ENCODE data around the gene GPR39. TPM values are rescaled to one million over a fixed set of nuclear protein-coding genes. Genes with fewer than 3 reads are reported as not detected.

Gene GPR39
- total RNA-seq, 2 donors from 2014 or later = 7.3 to 9.6 TPM

GRCh38 chr2:132595186-132595585 lies 178.6 kb downstream of the GPR39 start:
- intact Hi-C loops (cut with DNase I) = no loop called here
- Histone ChIP-seq H3K4me3 (no peak overlapping the region), H3K4me1 (no peaks in the 10 kb centered on the region), H3K27ac (no peak overlapping the region), H3K27me3 (no peaks in the 10 kb centered on the region), H3K9me3 (no peaks in the 10 kb centered on the region), H3K36me3 (replicated peaks in 1 of 2; ENCODE audit: insufficient read depth in 1 of 2, low read depth in 2 of 2) (no peaks in the 10 kb centered on the region)
- DNase-seq (no peak), ATAC-seq (no peak)
- 91 to 92% methylated on average over 6 of the region's 6 CpGs for WGBS, 2 donors
- TF ChIP-seq POLR2A (IDR thresholded peaks at IDR 0.05) = no peak
- no peak for TF ChIP-seq CTCF (IDR thresholded peaks at IDR 0.05)

- Histone ChIP-seq H3K4me1 (no peaks in the 10 kb centered on the region), H3K4me3 (no peak overlapping the region), H3K36me3 (replicated peaks in 1 of 2; ENCODE audit: insufficient read depth in 1 of 2, low read depth in 2 of 2) (no peaks in the 10 kb centered on the region), H3K9me3 (no peaks in the 10 kb centered on the region), H3K27ac (no peak overlapping the region), H3K27me3 (no peaks in the 10 kb centered on the region)
- ATAC-seq (no peak), DNase-seq (no peak)
- WGBS, 2 donors = 86 to 89% methylated on average over 2 of the region's 2 CpGs
- TF ChIP-seq POLR2A (IDR thresholded peaks at IDR 0.05) (no peak), CTCF (IDR thresholded peaks at IDR 0.05) (no peak)
- intact Hi-C loops (cut with DNase I) = no loop called here
These were observed 179.1 kb downstream of the GPR39 start for GRCh38 chr2:132595693-132596092.

GRCh38 chr2:132597166-132597565 lies 180.6 kb downstream of the GPR39 start:
- H3K27ac ChIP-seq = no peak overlapping the region
- TF ChIP-seq POLR2A (IDR thresholded peaks at IDR 0.05) (no peak), CTCF (IDR thresholded peaks at IDR 0.05) (no peak)
- H3K9me3 ChIP-seq = no peaks in the 10 kb centered on the region
- no peaks in the 10 kb centered on the region for H3K27me3 ChIP-seq
- H3K4me1 ChIP-seq = no peaks in the 10 kb centered on the region
- DNase-seq (no peak), ATAC-seq (no peak)
- no peak overlapping the region for H3K4me3 ChIP-seq
- H3K36me3 ChIP-seq (replicated peaks in 1 of 2; ENCODE audit: insufficient read depth in 1 of 2, low read depth in 2 of 2) = no peaks in the 10 kb centered on the region
- intact Hi-C loops (cut with DNase I) = no loop called here

GRCh38 chr2:132597831-132598230 lies 181.2 kb downstream of the GPR39 start:
- TF ChIP-seq POLR2A (IDR thresholded peaks at IDR 0.05) = no peak
- H3K27ac ChIP-seq = no peak overlapping the region
- no peak for ATAC-seq
- no peaks in the 10 kb centered on the region for H3K27me3 ChIP-seq
- no peaks in the 10 kb centered on the region for H3K4me1 ChIP-seq
- H3K4me3 ChIP-seq = no peak overlapping the region
- H3K9me3 ChIP-seq = no peaks in the 10 kb centered on the region
- intact Hi-C loops (cut with DNase I) = no loop called here
- no peak for DNase-seq
- 100% methylated on average over 1 of the region's 1 CpG; no CpG with 5 or more reads in 1 of the 2 donors for WGBS, 2 donors
- H3K36me3 ChIP-seq (replicated peaks in 1 of 2; ENCODE audit: insufficient read depth in 1 of 2, low read depth in 2 of 2) = no peaks in the 10 kb centered on the region

- no peak for TF ChIP-seq CTCF (IDR thresholded peaks at IDR 0.05)
- TF ChIP-seq POLR2A (IDR thresholded peaks at IDR 0.05) = no peak
- WGBS, 2 donors = 85 to 90% methylated on average over 3 of the region's 3 CpGs
These were observed 181.9 kb downstream of the GPR39 start for GRCh38 chr2:132598536-132598935.

More at GRCh38 chr2:132598536-132598935, 181.9 kb downstream of the GPR39 start:
- Histone ChIP-seq H3K36me3 (replicated peaks in 1 of 2; ENCODE audit: insufficient read depth in 1 of 2, low read depth in 2 of 2) (no peaks in the 10 kb centered on the region), H3K27ac (no peak overlapping the region), H3K9me3 (no peaks in the 10 kb centered on the region), H3K4me3 (no peak overlapping the region), H3K27me3 (no peaks in the 10 kb centered on the region), H3K4me1 (no peaks in the 10 kb centered on the region)
- no peak for DNase-seq
- ATAC-seq = no peak
- intact Hi-C loops (cut with DNase I) = no loop called here

Data from body of pancreas (tissue), 4 donors.